Esophagus (tissue), 2 donors: ENCODE measurements around the gene ITPR2. TPM values are rescaled to one million over a fixed set of nuclear protein-coding genes. Genes with fewer than 3 reads are reported as not detected.
"Not testable (repeated sequence)": the region's sequence is repeated elsewhere in the genome, so short reads cannot be mapped to it uniquely, and the experiment has no call there.

Source experiments
- H3K27ac ChIP-seq, 2 donors: one replicate each; pipeline ENCODE4 v1.5.1; 2013; ENCODE audit warnings: low read depth in 2 of 2, mild to moderate bottlenecking in 2 of 2, inconsistent platforms in 1 of 2, low read length in 1 of 2, moderate library complexity in 1 of 2
- H3K27me3 ChIP-seq, 2 donors: one replicate each; pipeline ENCODE4 v1.6.1; 2013; ENCODE audit warnings: low read length in 2 of 2, control low read depth in 1 of 2, mild to moderate bottlenecking in 1 of 2; ENCODE audit not compliant: insufficient read depth in 2 of 2, control insufficient read depth in 1 of 2
- H3K36me3 ChIP-seq, 2 donors: one replicate each; pipeline ENCODE4 v1.6.1; 2013; ENCODE audit warnings: low read length in 1 of 2; ENCODE audit not compliant: control insufficient read depth in 2 of 2, insufficient read depth in 2 of 2
- H3K4me1 ChIP-seq, 2 donors: one replicate each; pipeline ENCODE4 v1.6.1; 2013; ENCODE audit warnings: low read length in 1 of 2; ENCODE audit not compliant: control insufficient read depth in 2 of 2, insufficient read depth in 2 of 2
- H3K4me3 ChIP-seq, 2 donors: one replicate each; pipeline ENCODE4 v1.5.1; 2013; ENCODE audit warnings: low read length in 2 of 2, mild to moderate bottlenecking in 2 of 2, low read depth in 1 of 2, moderate library complexity in 1 of 2
- H3K9me3 ChIP-seq, 2 donors: one replicate each; pipeline ENCODE4 v1.6.1; 2013; ENCODE audit warnings: mild to moderate bottlenecking in 2 of 2, low read depth in 1 of 2, low read length in 1 of 2, moderate library complexity in 1 of 2; ENCODE audit not compliant: control insufficient read depth in 2 of 2, insufficient read depth in 1 of 2
- WGBS, 2 donors: extraction: QIAGEN DNeasy Blood & Tissue Kit; methylation state at CpG; one replicate each; pipeline ENCODE4 v1.1.7; 2013; 5-methylcytosine and 5-hydroxymethylcytosine counted together
- polyA plus RNA-seq, 2 donors: library from polyadenylated mRNA; stranded (reverse); fragments of 200-250 nt; gene quantifications; one replicate each; pipeline ENCODE4 v1.2.3, GENCODE V29; 2013
- donor health status: healthy with polysubstance abuse.
- donor health status: Bipolar disorder and iron deficiency.

The ITPR2 gene
- polyA plus RNA-seq, 2 donors = 4.8 to 5.7 TPM

DNA sequence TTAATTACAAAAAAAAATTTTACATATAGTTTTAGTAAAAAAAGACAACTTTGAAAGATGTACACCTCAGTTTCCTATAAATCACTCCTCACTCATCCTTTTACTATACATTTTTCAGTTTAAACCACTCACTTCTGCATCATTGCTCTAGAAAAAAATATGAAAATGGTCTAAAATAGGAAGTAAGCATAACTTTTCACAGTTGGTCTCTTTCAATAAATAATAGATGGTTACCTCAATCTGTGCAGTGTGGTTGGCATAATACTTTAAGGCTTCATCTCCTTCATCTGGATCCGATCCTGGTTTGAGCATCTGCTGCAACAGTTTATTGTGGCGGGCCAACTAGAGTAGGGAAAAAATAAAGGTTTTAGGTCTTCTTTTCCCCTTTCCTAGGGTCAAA lies 389.7 kb downstream of the ITPR2 start:
- no peak overlapping the region for H3K27ac ChIP-seq
- no peak overlapping the region for H3K4me3 ChIP-seq
- WGBS, 2 donors = 98 to 100% methylated on average over 2 of the region's 2 CpGs
- H3K27me3 ChIP-seq = no peaks in the 10 kb centered on the region
- H3K36me3 ChIP-seq = no peaks in the 10 kb centered on the region
- no peaks in the 10 kb centered on the region for H3K9me3 ChIP-seq
- H3K4me1 ChIP-seq = no peaks in the 10 kb centered on the region

DNA sequence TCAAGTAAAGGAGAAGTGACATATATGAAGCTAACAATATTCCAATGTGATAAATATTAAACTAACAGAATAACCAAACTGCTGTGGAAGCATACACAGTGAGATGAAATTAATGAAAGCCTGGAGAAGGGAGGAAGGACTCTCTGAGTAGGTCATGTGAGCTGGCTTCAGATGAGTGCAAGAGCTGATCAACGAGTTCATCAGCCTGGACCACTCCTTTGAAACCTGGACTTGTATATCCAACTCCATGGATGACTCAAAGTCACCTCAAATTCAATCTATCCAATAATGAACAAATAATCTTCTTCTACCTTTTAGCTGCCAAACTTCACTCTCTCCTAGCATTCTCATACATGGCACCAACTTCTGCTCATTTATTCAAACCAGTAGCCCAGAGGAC lies 391.6 kb downstream of the ITPR2 start:
- no peaks in the 10 kb centered on the region for H3K4me1 ChIP-seq
- H3K27ac ChIP-seq = no peak overlapping the region
- H3K36me3 ChIP-seq = no peaks in the 10 kb centered on the region
- H3K27me3 ChIP-seq = no peaks in the 10 kb centered on the region
- H3K9me3 ChIP-seq = no peaks in the 10 kb centered on the region
- H3K4me3 ChIP-seq = no peak overlapping the region
- 73 to 78% methylated on average over 1 of the region's 1 CpG for WGBS, 2 donors

DNA sequence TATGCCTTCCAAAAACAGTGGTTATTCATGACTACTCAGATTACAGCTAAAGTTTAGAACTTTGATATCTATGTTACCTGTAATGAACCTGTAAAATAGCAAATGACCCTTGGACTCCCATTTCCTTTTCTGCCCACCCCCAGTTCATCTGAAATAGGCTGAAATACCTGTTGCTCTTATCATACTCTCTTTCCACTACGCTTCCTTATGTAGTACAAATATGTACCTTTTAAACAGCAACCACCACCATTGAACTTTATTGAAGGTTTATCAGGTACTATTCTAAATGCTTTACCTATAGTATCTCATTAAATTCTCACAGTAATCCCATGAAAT lies 398.0 kb downstream of the ITPR2 start:
- H3K27ac ChIP-seq = no peak overlapping the region

DNA sequence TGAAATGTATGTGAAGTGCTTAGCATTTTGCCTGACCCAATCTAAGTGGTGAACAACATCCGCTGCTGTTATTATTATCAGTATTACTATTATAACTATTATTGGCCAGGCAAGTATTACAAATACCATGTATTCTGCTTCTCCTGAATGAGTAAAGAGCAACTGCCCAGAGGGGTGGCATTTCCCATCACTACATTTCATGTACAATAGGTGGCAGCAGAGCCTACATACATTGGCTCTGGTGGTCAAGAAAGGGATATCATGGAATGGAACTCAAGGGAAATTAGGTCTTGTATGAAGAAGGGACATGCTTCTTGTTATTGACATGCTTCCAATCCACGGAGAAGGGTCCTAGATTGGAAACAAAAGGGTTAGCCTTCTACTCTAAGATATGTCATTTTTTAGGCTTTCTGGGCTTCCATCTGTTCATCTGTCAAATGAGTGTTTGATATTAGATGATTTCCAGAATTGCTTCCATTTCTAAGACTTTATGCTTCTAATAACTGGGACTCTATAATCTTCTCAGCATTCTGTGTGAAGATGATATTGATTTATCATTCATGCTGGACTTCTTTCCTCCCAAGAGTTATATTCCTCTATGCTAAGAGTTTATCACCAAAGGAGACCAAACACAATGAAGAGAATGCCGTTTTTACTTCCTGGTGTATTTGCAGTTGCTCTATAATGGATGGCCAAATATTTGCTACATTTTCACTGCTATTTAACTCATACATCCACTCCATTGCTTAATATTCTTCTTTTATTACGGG lies 398.5 kb downstream of the ITPR2 start:
- no peaks in the 10 kb centered on the region for H3K27me3 ChIP-seq
- whole genome bisulfite sequencing, 2 donors = 75 to 79% methylated on average over 4 of the region's 4 CpGs
- no peaks in the 10 kb centered on the region for H3K4me1 ChIP-seq
- no peak overlapping the region for H3K4me3 ChIP-seq
- H3K27ac ChIP-seq = no peak overlapping the region
- H3K9me3 ChIP-seq = no peaks in the 10 kb centered on the region
- no peaks in the 10 kb centered on the region for H3K36me3 ChIP-seq

More for the DNA sequence above, 398.0 kb downstream of the ITPR2 start:
- Histone ChIP-seq H3K4me1 (no peaks in the 10 kb centered on the region), H3K4me3 (no peak overlapping the region), H3K9me3 (no peaks in the 10 kb centered on the region), H3K27me3 (no peaks in the 10 kb centered on the region), H3K36me3 (no peaks in the 10 kb centered on the region)
- WGBS, 2 donors = 86 to 99% methylated on average over 1 of the region's 1 CpG

DNA sequence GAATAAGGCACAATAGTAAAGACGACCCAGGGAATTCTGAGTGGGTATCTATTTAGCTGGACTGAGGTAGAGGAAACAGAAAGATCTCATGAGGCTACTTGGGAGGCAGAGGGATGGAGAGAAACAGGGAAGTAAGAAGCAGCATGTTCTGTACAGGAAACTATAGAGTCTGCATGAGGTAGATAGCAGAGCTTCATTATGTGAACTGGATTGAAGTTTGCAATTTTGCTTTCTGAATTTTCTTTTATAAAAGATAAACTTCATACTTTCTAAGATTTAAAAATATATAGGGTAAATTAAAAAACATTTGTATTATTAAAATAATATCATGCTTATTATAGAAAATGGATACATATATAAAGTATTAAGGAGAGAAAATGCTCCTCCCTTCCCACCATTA lies 399.3 kb downstream of the ITPR2 start:
- WGBS, 2 donors = 90 to 92% methylated on average over 1 of the region's 1 CpG
- H3K36me3 ChIP-seq, H3K27me3 ChIP-seq, H3K9me3 ChIP-seq, H3K27ac ChIP-seq, H3K4me1 ChIP-seq, H3K4me3 ChIP-seq: not testable (repeated sequence)

DNA sequence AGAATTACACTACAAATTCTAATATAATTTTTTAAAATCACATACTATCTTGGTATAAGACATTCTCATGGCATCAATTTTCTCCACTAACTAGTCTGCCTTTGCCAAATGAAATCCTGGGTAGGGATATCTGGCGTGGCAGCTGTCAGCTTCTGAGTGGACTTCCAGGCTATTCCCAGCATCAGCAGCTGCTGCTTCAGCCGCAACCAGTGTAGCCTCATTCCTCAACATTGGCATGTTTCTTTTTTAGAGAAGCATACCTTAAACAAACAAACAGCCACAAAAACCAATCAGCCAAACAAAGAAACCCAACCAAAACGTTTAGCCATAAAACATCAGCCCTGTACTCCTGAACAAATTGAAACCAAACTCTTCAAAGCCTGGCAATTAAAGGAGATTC lies 401.8 kb downstream of the ITPR2 start:
- H3K9me3 ChIP-seq = no peaks in the 10 kb centered on the region
- no peak overlapping the region for H3K27ac ChIP-seq
- H3K27me3 ChIP-seq = no peaks in the 10 kb centered on the region
- H3K4me1 ChIP-seq = no peaks in the 10 kb centered on the region
- no peaks in the 10 kb centered on the region for H3K36me3 ChIP-seq
- H3K4me3 ChIP-seq = no peak overlapping the region
- WGBS, 2 donors = 38 to 43% methylated on average over 3 of the region's 3 CpGs

DNA sequence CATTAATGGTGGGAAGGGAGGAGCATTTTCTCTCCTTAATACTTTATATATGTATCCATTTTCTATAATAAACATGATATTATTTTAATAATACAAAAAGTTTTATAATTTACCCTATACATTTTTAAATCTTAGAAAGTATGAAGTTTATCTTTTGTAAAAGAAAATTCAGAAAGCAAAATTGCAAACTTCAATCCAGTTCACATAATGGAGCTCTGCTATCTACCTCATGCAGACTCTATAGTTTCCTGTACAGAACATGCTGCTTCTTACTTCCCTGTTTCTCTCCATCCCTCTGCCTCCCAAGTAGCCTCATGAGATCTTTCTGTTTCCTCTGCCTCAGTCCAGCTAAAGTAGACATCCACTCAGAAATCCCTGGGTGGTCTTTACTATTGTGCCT lies 402.4 kb downstream of the ITPR2 start:
- not testable (repeated sequence) for H3K27me3 ChIP-seq, H3K27ac ChIP-seq, H3K4me1 ChIP-seq, H3K36me3 ChIP-seq, H3K4me3 ChIP-seq, H3K9me3 ChIP-seq

DNA sequence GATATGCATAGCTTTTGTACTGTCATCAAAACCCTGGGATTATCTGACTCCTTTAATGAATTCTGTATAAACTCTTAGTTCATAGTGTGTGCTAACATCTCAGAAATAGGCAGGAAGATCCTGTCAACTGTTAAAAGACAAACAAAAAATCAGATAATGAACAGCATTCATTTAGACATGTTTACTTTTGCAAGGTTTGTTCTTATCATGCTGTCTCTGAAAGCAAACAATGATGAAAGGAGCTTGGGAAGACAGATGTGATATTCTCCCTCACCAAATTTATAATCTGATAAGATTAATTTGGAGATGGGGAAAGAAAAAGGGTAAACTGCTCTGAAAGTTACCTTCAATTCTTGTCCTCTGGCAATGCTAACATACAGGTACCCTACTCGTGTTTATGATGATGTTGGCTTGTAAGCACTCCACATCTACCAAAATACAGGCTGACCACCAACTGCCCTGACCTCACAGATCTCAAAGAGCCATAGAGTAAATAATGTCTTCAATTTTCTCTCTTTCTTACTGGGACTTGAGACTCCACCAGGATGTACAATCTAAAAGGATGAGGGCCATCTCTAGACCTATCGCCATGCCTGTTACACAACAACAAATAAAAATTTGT lies 403.8 kb downstream of the ITPR2 start:
- H3K27ac ChIP-seq = no peak overlapping the region
- no peaks in the 10 kb centered on the region for H3K36me3 ChIP-seq
- no peaks in the 10 kb centered on the region for H3K9me3 ChIP-seq
- WGBS, 2 donors = 84 to 94% methylated on average over 2 of the region's 2 CpGs
- H3K27me3 ChIP-seq = no peaks in the 10 kb centered on the region
- H3K4me1 ChIP-seq = no peaks in the 10 kb centered on the region
- no peak overlapping the region for H3K4me3 ChIP-seq

DNA sequence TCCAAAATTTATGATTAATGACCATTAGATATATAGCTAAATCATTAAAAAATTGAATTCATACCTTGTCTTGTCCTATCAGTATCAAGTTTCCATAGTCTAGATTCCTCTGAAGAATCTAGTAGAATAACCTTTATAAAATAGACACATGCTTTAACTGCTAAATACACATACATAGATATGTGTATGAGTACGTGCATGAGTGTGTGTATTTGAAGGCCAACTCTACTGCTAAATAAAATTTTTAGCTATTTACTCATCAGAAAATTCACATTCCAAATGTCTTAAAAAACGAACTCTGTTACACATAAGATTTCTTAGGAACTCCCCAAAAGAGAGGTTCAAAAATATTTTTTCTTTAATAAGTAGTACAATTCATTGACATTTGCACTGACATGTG lies 404.6 kb downstream of the ITPR2 start:
- Histone ChIP-seq H3K4me1 (no peaks in the 10 kb centered on the region), H3K27me3 (no peaks in the 10 kb centered on the region), H3K36me3 (no peaks in the 10 kb centered on the region), H3K27ac (no peak overlapping the region), H3K4me3 (no peak overlapping the region), H3K9me3 (no peaks in the 10 kb centered on the region)
- 89 to 92% methylated on average over 2 of the region's 2 CpGs for WGBS, 2 donors

DNA sequence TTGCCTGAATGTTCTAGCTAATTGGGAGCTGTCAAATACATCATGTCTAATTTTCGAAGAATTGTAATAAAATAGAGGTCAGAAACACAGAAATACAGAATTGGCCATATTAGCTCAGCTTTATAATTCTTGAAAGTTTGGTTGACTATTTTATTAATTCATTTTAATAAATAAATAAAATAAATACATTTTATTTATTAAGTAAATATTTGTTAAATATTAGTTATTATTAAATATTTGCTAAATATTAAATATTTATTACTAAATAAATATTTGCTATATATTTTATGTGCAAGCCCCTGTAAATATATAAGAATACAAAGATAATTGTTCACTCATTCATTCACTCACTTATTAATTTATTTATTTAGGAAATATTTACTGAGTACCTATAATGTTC lies 406.3 kb downstream of the ITPR2 start:
- WGBS, 2 donors = 93 to 97% methylated on average over 1 of the region's 1 CpG
- Histone ChIP-seq H3K27ac (no peak overlapping the region), H3K4me1 (no peaks in the 10 kb centered on the region), H3K36me3 (no peaks in the 10 kb centered on the region), H3K27me3 (no peaks in the 10 kb centered on the region), H3K9me3 (no peaks in the 10 kb centered on the region), H3K4me3 (no peak overlapping the region)
